ENCODE data around the gene ZNF621. TPM values are rescaled to one million over a fixed set of nuclear protein-coding genes. Genes with fewer than 3 reads are reported as not detected.

ZNF621 gene
- total and polyA plus RNA-seq, 2 of the 8 experiments (the other 6 are each of a cell fraction or from before 2014, with no cell fraction given): 10.9 to 15.4 TPM

DNA sequence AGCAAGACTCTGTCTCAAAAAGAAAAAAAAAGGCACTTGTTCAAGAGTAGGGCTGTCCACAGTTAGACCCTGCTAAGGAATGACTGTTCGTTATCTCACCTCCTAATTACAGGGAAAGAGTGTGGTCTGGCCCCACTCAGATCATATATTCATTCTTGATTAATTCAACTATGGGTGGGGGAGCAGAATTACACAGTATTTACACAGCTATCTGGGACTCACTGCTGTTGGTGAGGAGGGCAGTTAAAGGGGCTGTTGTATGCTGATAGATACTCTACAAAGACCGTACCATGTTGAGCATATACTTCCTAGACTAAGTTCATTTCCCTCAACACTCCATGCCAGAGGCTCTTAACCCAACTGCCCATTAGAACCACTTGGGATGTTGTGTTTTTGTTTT lies 22.7 kb upstream of the ZNF621 start:
- FAIRE-seq (no peak), DNase-seq (ENCODE audit: low read depth in 1 of 2, low spot score in 2 of 2) (no peak)
- H3K79me1 ChIP-seq (ENCODE audit: low read depth, low read length): no peaks in the 10 kb centered on the region
- no peak overlapping the region for H3K27ac ChIP-seq (ENCODE audit: low read depth, low read length)
- H2BK12ac ChIP-seq (ENCODE audit: low read depth, low read length): no peak overlapping the region
- H3K27me3 ChIP-seq (replicated peaks in 1 of 4; ENCODE audit: control insufficient read depth in 3 of 4, extremely low read depth in 1 of 4, insufficient read depth in 3 of 4, low read length in 3 of 4): no peaks in the 10 kb centered on the region
- H2AFZ ChIP-seq (ENCODE audit: low read length): no peak overlapping the region
- H3K23ac ChIP-seq (ENCODE audit: insufficient read length): no peak overlapping the region
- H4K20me1 ChIP-seq (replicated peaks in 1 of 2; ENCODE audit: control insufficient read depth in 1 of 2, insufficient read depth in 2 of 2, low read length in 2 of 2): no peaks in the 10 kb centered on the region
- no peaks in the 10 kb centered on the region; a peak in 2 of 7 replicates for H3K4me1 ChIP-seq (replicated peaks in 1 of 4; ENCODE audit: control insufficient read depth in 3 of 4, insufficient read depth in 4 of 4, low read length in 3 of 4)
- H3K9ac ChIP-seq (replicated peaks in 1 of 4; ENCODE audit: extremely low read depth in 1 of 4, low read depth in 3 of 4, low read length in 3 of 4): no peak overlapping the region
- H3K9me3 ChIP-seq (ENCODE audit: insufficient read depth in 2 of 2, low read depth in 1 of 2, low read length in 1 of 2): no peaks in the 10 kb centered on the region
- H3K36me3 ChIP-seq (ENCODE audit: control insufficient read depth in 2 of 4, insufficient read depth in 4 of 4, low read length in 3 of 4): no peaks in the 10 kb centered on the region
- peaks cover 0 to 8% of the 10 kb centered on the region in 2 experiments; a peak in 2 of 4 replicates for H3K79me2 ChIP-seq (ENCODE audit: control insufficient read depth in 1 of 2, insufficient read depth in 2 of 2, low read length in 2 of 2)
- H3K23me2 ChIP-seq (ENCODE audit: low read depth, low read length): 0 out of 2 replicates have a peak, but pooled peaks cover 3% of the 10 kb centered on the region
- no peak overlapping the region for H4K8ac ChIP-seq (ENCODE audit: extremely low read depth, insufficient read depth, low read length)
- H4K91ac ChIP-seq (replicated peaks; ENCODE audit: insufficient read length, low read length): no peak overlapping the region
- CTCF ChIA-PET (ENCODE audit: partially characterized antibody): no interaction called here
- no peak overlapping the region for H3K56ac ChIP-seq (replicated peaks; ENCODE audit: insufficient read length, low read depth, low read length)
- POLR2A ChIA-PET (ENCODE audit: partially characterized antibody): interaction anchor here (0.8 to 2.8 kb wide), 3 partner anchors 8 to 39 kb away, joined by 3 to 8 read pairs (median 3); partner anchors contain the start of gene ZNF621
- 79% methylated on average over 2 of the region's 2 CpGs; no CpG with 5 or more reads in 1 of the 2 experiments for WGBS, 2 experiments (ENCODE audit: extremely low coverage in 1 of 2, insufficient coverage in 1 of 2, insufficient read length in 1 of 2, insufficient replicate concordance in 2 of 2, low coverage in 1 of 2, low lambda C conversion rate in 2 of 2, missing lambda C conversion rate in 1 of 2)
- no peak overlapping the region for H4K5ac ChIP-seq (ENCODE audit: insufficient read length, low read depth, low read length)
- H2BK15ac ChIP-seq (ENCODE audit: low read length): no peak overlapping the region
- H3K18ac ChIP-seq (ENCODE audit: extremely low read depth, low read length): no peak overlapping the region
- H2AK5ac ChIP-seq (ENCODE audit: low read depth, low read length): no peak overlapping the region
- no peak for TF ChIP-seq GTF2F1 (IDR thresholded peaks at IDR 0.05; ENCODE audit: borderline replicate concordance, low read depth, low read length)
- no peak for TF ChIP-seq JUND (IDR thresholded peaks at IDR 0.05; ENCODE audit: low read length)
- TF ChIP-seq, protein P1, sequence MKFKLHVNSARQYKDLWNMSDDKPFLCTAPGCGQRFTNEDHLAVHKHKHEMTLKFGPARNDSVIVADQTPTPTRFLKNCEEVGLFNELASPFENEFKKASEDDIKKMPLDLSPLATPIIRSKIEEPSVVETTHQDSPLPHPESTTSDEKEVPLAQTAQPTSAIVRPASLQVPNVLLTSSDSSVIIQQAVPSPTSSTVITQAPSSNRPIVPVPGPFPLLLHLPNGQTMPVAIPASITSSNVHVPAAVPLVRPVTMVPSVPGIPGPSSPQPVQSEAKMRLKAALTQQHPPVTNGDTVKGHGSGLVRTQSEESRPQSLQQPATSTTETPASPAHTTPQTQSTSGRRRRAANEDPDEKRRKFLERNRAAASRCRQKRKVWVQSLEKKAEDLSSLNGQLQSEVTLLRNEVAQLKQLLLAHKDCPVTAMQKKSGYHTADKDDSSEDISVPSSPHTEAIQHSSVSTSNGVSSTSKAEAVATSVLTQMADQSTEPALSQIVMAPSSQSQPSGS (IDR thresholded peaks at IDR 0.05; ENCODE audit: low read length): no peak
- no peak for TF ChIP-seq CHD1 (IDR thresholded peaks at IDR 0.05; ENCODE audit: low read depth, low read length)
- no peak for TF ChIP-seq YY1 (IDR thresholded peaks at IDR 0.05; ENCODE audit: low read depth, low read length)
- no peak for TF ChIP-seq SIN3A (conservative IDR thresholded peaks at IDR 0.05 in 1 of 2, IDR thresholded peaks at IDR 0.05 in 1 of 2; ENCODE audit: low read depth in 1 of 2, low read length in 2 of 2)
- no peak for TF ChIP-seq RNF2 (IDR thresholded peaks at IDR 0.05; ENCODE audit: borderline replicate concordance, low read depth, low read length, missing control alignments, poor library complexity, severe bottlenecking)
- no peak for TF ChIP-seq RBBP5 (IDR thresholded peaks at IDR 0.05; ENCODE audit: borderline replicate concordance, low read depth, low read length)
- TF ChIP-seq, protein P2, sequence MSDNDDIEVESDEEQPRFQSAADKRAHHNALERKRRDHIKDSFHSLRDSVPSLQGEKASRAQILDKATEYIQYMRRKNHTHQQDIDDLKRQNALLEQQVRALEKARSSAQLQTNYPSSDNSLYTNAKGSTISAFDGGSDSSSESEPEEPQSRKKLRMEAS (IDR thresholded peaks at IDR 0.05): no peak
- TF ChIP-seq CHD2 (IDR thresholded peaks at IDR 0.05; ENCODE audit: low read length): no peak
- no peak for TF ChIP-seq FOSL1 (IDR thresholded peaks at IDR 0.05; ENCODE audit: insufficient read depth, low read depth, low read length)
- no peak for TF ChIP-seq TAF1 (IDR thresholded peaks at IDR 0.05; ENCODE audit: low read depth, low read length)
- no peak overlapping the region for H2BK5ac ChIP-seq (ENCODE audit: low read depth, low read length)
- no peak overlapping the region for H3K4me3 ChIP-seq (ENCODE audit: extremely low read depth in 1 of 4, insufficient read depth in 2 of 4, low read depth in 3 of 4, low read length in 4 of 4)
- H3K14ac ChIP-seq (ENCODE audit: insufficient read length): no peak overlapping the region
- H2BK120ac ChIP-seq (replicated peaks; ENCODE audit: low read depth, low read length): no peak overlapping the region
- H3K4me2 ChIP-seq (ENCODE audit: insufficient read depth in 1 of 2, low read depth in 2 of 2, low read length in 2 of 2): no peak overlapping the region
- H2BK20ac ChIP-seq (ENCODE audit: low read length): no peak overlapping the region
- no peak overlapping the region for H3K4ac ChIP-seq (replicated peaks; ENCODE audit: insufficient read length, low read depth, low read length)

All from H1 (cell line).